GM21390 (cell line): ENCODE measurements around the gene AK4.
"Not testable (repeated sequence)": the region's sequence is repeated elsewhere in the genome, so short reads cannot be mapped to it uniquely, and the experiment has no call there.

Experiments used
- ATAC-seq: cut with Tn5 transposase; IDR thresholded peaks from one replicate; pipeline ENCODE4 v1.9.1; 2021; ENCODE audit not compliant: unreplicated experiment

AK4 gene

GRCh38 chr1:65210325-65210724 is 62.3 kb downstream of the AK4 start:
- ATAC-seq, result no peak

- no peak for ATAC-seq
Observed at GRCh38 chr1:65211331-65211730, 63.3 kb downstream of the AK4 start.

- no peak for ATAC-seq
Observed at GRCh38 chr1:65213271-65214023, 65.4 kb downstream of the AK4 start.

- ATAC-seq, result no peak
Observed at GRCh38 chr1:65214340-65215027, 66.5 kb downstream of the AK4 start.

GRCh38 chr1:65216989-65217388 is 69.0 kb downstream of the AK4 start:
- no peak for ATAC-seq

- no peak for ATAC-seq
Observed at GRCh38 chr1:65221638-65222339, 73.8 kb downstream of the AK4 start.

- no peak for ATAC-seq
Observed at GRCh38 chr1:65222340-65222940, 74.4 kb downstream of the AK4 start.

- ATAC-seq, result no peak
Observed at GRCh38 chr1:65224681-65225091, 76.7 kb downstream of the AK4 start.

GRCh38 chr1:65225179-65225578 is 77.2 kb downstream of the AK4 start:
- ATAC-seq, result no peak

GRCh38 chr1:65229201-65229600 is 81.2 kb downstream of the AK4 start:
- ATAC-seq, result no peak

- no peak for ATAC-seq
Observed at GRCh38 chr1:65229754-65230339, 81.8 kb downstream of the AK4 start.

GRCh38 chr1:65230731-65231481 is 82.9 kb downstream of the AK4 start:
- peak; percentile 85 for ATAC-seq

GRCh38 chr1:65231718-65232330 is 83.8 kb downstream of the AK4 start:
- no peak for ATAC-seq

GRCh38 chr1:65232461-65232990 is 84.5 kb downstream of the AK4 start:
- no peak for ATAC-seq

GRCh38 chr1:65233782-65234181 is 85.8 kb downstream of the AK4 start:
- no peak for ATAC-seq

GRCh38 chr1:65235867-65236805 is 88.1 kb downstream of the AK4 start:
- no peak for ATAC-seq

- ATAC-seq, result not testable (repeated sequence)
Observed at GRCh38 chr1:65237088-65237487, 89.1 kb downstream of the AK4 start.

GRCh38 chr1:65237503-65237902 is 89.5 kb downstream of the AK4 start:
- no peak for ATAC-seq

GRCh38 chr1:65238010-65238409 is 90.0 kb downstream of the AK4 start:
- no peak for ATAC-seq
